Forelimb muscle (tissue), 1 donor: ENCODE data around the gene MTHFD2L. TPM values are rescaled to one million over a fixed set of nuclear protein-coding genes. Genes with fewer than 3 reads are reported as not detected.

Source experiments
- DNase-seq: peaks from one replicate; pipeline ENCODE4 v3.0.0-alpha.2; 2013; ENCODE audit warnings: low read depth
- polyA plus RNA-seq: library from polyadenylated mRNA; unstranded; fragments of 120-200 nt; gene quantifications from one replicate; pipeline ENCODE4 v1.2.1, GENCODE V29; 2013; ENCODE audit not compliant: insufficient read length

The MTHFD2L gene
- polyA plus RNA-seq, 1 donor = 14.3 TPM

DNA sequence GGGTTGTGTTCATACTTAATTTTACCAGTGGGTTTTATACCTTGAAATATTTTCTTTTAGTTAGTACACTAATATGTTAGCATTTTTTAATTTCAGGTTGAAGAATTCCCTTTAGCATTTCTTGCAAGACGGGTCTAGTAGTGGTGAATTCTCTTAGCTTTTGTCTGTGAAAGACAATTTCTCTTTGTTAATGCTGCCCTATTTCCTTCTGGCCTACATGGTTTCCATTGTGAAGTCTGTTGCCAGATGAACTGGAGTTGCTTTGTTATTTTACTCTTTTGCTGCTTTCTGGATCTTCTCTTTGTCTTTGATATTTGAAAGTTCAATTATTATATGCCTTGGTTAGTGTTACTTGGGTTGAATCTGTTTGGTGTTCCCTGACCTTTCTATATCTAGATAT lies 25.0 kb upstream of the MTHFD2L start:
- no peak for DNase-seq

DNA sequence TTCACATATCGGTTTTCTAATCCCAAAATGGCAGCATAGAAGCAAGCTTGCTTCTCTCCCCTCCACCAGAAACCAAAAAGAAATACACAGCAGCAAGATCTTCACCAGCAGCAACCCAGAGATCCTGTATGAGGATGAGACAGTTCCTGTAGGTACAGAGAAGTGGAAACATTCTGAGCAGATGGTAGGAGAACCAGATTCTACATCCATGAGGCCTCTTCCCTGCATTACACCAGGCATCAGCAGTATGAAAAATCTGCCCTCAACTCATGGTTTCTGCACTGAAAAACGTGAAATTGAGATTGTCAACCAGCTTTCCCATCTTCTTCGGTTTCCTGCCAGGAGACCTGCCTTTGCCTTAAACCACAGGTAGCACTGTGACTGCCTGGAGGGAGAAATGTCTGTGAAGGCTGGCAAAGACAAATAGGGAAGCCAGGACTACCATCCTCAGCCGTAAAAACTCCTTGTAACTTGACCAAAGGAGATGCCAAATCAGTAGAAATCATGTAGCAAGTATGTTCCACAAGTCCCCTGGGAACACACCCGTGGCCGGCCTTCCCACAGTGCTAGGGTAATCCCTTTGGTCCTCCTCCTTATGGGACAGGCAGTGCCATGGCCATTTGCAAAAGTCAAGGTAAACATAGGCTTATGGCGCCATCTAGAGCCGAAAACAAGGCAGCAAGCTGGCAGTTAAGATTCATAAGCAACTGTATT lies 24.0 kb upstream of the MTHFD2L start:
- DNase-seq = no peak

DNA sequence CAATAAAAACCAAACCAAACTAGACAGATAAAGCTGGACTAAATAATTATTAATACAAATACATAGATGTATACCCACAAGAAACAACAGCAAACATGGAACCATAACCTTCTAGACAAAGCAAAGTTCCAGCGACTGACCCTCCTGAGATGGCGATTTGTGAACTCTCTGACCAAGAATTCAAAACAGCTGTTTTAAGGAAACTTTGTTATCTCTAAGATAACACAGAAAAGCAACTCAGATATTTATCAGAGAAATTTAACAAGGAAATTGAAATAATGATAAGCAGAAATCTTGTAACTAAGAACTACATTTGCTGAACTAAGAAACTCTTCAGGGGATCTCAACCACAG lies 23.4 kb upstream of the MTHFD2L start:
- no peak for DNase-seq

DNA sequence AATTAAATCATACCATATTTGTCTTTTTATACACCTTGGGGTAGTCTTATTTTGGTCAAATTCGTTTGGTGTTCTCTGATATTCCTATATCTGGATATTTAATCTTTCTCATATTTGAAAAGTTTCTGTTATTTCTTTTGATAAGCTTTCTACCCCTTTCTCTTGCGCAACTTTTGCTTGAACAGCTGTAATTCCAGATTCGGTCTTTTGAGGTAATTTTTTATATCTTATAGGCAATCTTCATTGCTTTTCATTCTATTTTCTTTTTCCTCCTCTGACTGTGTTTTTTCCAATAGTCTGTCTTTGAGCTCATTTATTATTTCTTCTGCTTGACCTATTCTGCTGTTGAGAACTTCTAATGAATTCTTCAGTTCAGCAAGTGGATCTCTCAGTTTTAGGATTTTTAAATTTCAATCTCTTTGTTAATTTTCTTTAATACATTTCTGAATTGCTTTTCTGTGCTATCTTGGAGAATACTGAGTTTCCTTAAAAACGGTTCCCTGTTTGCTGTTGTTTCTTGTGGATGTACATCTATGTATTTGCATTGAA lies 11.3 kb upstream of the MTHFD2L start:
- no peak for DNase-seq

DNA sequence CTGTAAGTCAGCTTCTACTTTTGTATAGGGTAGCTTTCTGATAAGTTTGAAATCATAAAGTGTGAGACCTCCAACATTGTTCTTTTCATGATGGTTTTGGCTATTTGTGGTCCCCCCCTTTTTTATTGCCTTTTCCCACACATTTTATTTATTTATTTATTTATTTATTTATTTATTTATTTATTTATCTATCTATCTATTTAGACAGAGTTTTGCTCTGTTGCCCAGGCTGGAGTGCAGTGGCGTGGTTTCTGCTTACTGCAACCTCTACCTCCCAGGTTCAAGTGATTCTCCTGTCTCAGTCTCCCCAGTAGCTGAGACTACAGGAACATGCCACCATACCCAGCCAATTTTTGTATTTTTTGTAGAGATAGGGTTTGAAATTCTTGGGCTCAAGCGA lies 9.7 kb upstream of the MTHFD2L start:
- DNase-seq = no peak

DNA sequence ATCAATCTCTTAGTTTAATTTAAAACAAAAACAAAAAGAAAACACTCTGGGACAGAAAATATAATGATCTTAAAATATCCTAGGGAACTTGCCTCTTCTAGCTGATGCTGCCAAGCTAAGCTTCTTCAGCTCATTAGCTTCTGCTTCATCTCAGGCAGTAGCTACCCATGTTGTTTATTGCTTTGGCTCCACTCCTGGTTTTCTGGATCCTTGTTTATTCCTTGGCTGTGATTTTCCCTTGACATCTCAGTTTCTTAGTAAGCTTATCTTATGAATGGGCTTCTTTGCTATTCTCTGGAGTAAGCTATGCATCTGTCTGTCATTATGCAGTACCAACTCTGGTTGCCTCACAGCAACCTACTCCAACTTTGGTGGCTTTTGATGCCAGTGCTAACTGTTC lies 5.1 kb upstream of the MTHFD2L start:
- DNase-seq = no peak

DNA sequence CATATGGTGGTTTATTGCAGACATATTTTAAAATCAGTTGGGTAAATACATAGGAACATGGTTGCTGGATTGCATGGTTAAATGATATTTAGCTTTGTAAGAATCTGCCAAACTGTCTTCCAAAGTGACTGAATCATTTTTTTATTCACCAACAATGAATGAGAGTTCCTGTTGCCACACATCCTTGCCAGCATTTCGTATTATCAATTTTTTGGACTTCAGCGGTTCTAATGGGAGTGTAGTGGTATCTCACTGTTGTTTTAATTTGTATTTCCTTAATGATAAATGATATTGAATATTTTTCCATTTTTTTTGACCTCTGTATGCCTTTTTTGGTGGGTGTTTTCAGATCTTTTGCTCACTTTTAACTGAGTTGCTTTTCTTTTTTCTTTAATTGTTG lies 1.4 kb upstream of the MTHFD2L start:
- no peak for DNase-seq

DNA sequence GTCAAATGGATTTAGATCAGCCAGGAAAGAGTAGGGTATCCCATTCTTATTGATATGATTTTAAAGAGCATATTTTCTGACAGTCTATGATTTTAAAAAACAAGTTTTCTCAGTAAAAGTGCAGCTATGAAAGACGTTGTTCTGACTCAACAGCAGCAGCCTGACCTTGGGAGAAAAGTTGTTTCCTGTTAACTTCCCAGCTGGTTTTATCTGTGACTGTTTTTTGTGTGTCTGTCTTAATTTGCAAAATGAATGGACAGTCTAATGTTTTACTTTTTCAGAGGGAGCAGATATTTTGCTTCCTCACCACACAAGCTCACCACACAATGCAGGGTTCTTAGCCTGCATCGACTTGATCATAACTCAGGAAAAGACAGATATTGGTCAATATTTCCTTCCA lies 764 bp upstream of the MTHFD2L start:
- no peak for DNase-seq

DNA sequence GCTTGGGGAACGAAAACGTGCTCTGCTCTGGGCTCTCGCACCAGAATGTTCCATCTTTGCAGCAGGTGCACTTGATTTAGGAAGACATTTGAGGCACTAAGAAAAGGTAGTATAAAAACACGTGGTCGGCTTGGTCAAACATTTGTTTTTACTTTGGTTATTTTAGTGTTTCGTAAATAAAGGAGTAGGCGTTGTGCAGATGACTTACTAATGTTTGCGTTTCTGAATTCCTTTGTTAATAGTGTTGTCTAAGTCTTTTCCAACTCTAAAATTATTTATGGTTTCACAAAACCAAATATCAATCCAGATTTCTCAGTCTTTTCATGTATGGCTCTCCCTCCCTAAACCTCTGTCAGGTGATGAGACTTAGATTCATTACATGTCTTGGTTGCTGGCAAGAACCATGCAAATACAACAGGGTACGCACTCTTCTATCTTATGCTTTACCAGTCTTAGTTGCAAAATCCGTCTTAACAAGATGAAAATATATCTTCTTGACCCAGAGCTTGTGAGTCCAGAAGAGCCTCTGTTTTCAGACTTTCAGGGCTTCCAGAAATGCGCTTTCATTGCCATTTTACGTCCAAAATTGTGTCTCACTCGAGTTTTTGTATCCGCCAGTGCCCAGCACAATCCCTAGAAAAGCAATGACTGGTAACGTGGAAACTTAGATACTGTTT lies 686 bp downstream of the MTHFD2L start:
- no peak for DNase-seq

DNA sequence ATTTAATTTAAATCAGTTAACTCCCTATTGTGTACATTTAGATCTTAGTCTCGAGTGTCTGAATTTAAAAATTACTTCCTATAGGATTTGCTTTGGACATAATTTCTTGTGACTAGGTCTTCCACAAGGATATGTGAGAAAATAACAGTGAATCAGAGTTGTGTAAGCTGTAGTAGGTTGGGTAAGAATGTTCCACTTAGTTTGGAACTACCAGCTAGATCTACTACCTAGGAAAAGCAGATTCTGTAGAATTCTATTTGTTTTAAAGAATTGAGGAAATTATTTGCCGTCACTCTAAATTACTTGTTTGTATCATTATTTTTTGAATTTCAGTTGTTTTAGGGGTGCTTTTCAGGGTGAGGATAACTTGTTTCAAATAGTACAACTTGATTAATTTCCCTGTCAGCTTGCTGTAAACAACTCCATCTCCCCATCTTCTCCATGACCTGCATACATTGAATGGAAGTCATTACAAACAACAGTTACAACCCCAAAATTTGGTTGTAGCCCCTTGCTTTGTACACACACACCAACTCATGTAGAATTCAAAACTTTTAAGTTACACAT lies 1.3 kb downstream of the MTHFD2L start:
- no peak for DNase-seq

DNA sequence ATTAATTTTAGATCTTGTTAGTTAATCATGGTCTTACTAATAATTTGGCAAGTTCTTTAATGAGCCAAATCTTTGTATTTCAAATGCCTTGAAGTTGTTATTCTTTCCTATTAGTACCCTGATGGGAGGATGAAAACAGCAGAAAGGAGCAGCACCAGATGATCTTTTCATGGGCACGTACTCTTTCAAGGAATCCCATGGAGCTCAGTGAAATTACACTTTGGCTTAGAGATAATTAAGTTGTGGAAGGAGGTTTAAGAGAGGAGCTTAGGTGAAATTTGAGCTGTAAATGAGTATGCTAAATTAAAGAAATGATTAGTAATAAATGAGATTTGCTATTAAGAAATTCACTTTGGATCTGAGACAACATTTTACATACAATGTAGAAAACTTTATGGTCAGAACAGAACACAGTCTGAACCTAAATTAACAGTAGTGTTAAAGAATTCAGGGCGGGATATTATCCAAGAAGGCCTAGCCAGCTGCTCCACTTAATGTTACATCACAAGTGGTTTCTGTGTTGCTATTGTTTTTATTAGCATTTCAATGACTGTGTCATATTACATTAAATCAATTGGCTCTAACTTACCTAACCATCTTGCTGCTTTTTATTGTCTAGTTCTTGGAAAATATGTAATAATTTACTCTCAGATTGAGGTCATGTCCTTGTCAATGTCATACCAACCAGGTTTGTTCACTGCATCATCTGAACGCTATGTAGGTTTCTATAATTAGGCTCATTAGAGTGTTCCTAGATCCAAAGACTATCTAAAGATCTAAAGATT lies 3.9 kb downstream of the MTHFD2L start:
- no peak for DNase-seq

DNA sequence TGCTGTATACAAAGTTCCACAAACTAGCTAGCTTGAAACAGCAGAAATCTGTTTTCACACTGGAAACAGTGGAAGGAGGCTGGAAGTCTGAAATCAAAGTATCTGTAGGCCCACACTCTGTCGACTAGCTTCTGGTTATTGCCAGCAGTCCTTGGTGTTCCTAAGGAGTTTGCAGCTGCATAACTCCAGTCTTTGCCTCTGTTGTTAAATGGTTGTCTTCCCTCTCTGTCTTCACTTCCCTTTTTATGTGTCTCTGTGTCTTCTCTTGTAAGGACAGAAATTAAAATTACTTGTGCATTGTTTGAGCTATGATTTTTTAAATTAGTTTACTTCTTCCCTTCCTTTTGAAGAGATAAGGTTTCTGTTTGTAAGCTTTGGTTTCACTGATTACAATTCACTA lies 8.2 kb downstream of the MTHFD2L start:
- DNase-seq = no peak

DNA sequence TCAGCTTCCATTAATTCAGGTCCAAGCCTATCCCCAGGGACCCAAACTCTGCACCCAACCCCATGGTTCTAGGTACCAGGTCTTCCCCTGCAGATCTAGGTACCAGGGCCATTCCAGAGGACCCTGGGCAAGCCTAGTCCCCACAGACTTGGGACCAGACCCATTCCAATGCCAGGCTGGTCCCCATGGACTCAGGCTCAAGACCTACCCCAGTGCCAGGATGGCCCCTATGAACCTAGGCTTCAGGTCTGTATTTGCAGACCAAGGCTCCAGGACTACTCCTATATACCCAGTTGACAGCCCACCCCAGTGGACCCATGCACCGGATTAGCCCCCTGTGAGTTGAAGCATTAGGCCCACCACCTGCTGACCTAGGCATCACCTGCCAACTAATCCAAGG lies 8.9 kb downstream of the MTHFD2L start:
- no peak for DNase-seq

DNA sequence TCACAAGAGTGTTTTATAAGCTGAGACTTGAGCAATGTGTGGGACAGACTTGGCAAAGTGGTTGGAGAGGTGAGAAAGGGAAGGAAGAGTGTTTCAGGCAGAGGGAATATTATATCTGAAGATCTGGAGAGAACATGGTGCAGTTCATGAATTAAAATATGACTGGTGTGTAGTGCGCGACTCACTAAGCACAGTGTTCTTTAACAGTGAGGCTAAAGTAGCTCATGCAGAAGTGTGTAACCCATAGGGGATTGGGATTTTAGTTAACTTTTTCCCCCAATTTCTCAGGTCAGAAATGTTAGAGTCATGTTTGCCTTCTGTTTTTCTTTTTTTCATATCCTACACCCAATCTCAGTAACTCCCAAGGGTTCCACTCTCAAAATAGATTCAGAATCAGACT lies 9.7 kb downstream of the MTHFD2L start:
- no peak for DNase-seq

DNA sequence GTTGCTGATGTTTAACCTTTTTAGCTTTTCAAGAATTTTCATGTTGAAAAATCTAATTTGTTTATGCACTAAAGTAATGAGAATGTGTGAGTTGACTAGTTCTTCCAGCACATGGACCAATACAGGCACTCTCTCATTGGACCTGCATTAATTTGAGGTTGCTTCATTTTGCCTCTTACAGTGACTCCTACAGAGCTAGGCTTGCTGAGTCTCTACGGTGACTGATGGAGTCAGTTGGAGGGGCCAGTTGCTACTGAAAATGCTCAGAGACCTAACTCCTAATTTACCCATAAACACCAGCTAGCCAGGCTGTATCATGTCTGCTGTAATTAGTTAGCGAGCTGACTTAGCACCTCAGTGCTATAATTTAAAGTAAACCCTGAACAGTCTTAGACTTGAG lies 10.9 kb downstream of the MTHFD2L start:
- no peak for DNase-seq

DNA sequence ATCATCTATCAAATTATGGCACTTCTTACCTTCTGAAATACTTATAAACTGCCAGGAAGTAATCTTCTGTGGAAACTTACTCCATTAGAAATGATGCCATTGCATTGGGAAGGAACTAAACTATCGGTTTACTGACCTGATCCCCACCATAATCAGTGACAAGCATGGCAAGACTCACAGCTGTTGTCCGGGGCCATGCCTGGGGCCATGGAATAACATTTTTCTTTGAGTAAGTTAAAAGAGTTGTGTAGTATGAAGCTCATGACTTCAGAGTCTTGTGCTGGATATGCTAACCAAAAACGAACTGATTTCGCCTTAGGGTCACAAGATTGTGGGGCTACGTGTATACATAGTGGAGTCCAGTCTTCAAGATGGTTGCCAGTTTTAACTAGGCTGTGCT lies 15.4 kb downstream of the MTHFD2L start:
- DNase-seq = no peak

DNA sequence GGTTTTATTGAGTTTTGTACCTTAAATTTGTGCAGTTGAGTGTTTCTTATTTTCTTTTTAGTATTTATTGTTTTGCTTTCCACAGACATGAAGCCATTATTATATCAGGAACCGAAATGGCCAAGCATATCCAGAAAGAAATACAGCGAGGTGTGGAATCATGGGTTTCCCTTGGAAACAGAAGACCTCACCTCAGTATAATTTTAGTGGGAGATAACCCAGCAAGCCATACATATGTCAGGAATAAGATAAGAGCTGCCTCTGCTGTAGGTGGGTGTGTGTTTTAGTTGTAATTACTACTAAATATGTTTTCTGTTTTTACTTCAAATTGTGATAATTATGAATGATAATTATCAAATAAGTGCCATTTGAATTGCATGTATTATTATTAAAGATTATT lies 16.5 kb downstream of the MTHFD2L start:
- no peak for DNase-seq

DNA sequence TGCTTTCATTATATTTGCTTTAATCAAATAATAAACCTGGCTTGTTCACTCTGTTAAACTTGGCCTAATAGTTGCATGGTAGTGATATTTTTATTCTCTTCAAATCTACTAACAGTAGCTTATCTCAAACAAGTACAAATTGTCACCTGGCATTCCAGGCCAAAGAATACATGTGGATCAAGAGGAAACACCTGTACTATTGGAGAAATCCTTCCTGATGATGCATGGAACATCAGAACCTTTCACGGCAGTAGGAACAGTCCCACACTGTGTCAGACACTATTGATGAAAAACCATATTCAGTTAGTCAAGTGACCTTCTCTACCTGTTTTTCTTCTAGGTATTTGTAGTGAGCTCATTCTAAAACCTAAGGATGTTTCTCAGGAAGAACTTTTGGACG lies 17.0 kb downstream of the MTHFD2L start:
- DNase-seq = no peak

DNA sequence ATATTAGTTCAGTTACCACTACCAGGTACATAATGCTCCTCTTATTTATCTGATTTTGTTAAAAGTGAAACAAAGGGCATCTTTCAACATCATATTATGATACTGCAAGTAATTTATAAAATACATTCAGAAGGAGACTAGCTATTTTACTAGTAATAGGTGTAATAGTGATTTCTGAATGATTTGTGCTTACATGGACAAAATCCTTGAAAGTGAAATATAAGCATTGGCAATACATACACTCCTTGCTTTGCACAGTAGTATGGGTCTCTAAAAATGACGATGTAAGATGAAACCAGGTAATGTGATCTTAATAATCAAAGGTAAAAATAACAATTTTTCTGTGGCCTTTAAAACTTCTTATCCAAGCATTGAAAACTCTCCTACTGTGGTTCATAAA lies 17.5 kb downstream of the MTHFD2L start:
- no peak for DNase-seq

DNA sequence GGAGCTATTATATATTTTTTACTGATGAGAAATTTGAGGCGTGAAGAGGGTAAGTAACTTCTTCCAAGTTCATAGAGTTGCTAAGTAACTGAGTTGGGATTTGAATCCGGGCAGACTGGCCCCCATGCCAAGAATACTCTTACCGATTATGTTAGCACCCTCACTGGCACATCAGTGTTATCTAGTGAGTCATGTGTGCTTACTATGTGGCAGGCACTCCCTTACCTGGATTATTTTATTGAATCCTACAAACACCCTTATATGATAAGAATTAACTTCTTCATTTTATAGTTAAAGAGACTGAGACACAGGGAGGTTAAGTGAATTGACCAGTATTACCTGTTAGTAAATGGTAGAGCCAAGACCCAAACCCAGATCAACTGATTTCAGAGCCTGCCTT lies 20.9 kb downstream of the MTHFD2L start:
- DNase-seq = no peak

DNA sequence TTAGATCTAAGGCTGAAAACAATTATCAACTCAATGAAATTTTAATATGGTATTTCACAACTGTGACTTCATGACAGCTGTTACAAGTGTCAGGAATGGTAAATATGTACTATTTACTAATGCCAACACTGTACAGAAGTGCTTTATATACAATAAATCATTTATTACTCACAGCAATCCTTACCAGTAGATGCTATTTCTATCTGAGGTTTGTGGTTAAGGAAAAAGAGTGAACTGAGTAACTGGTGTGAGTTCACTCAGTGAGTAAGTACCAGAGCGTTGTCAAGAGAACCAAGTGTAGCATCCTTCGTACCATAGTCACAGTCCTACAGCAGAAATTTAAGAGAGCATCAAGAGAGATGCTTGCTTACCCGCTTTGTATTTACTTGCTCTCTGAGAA lies 23.3 kb downstream of the MTHFD2L start:
- DNase-seq = no peak

DNA sequence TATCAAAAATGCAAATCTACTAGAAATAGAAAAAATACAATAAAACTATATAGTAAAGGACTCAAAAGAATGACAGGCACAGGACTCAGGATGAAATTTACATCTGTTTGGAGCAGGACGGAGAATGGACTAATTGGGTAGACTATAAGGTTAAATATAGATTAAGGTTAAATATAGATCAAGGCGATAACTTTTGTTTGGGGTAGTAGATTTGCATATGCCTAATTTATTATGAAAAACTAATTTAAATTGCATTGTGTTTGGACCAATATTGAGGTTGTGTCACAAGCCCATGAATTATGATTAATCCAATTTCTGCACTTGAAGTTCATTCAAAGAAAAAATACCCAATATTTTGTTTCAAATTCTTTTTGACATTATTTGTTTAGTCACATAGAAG lies 31.0 kb downstream of the MTHFD2L start:
- DNase-seq = no peak
